Measurements from ENCODE around the gene STXBP6.

- TF ChIP-seq CTCF (IDR thresholded peaks at IDR 0.05) (no peak), POLR2A (IDR thresholded peaks at IDR 0.05) (no peak)
Observed at GRCh38 chr14:24880689-24881088, 169.3 kb downstream of the STXBP6 start.
